Kidney capillary endothelial cell (primary cell): ENCODE data around the gene CREB3.

Experiments
- DNase-seq: peaks from one replicate; pipeline ENCODE4 v3.0.0-alpha.2; 2018; ENCODE audit warnings: low spot score

CREB3 gene

GRCh38 chr9:35727676-35728040 is 4.8 kb upstream of the CREB3 start:
- no peak for DNase-seq

- DNase-seq = peak; percentile 84
Observed at GRCh38 chr9:35728041-35728971, 4.2 kb upstream of the CREB3 start.

- DNase-seq = no peak
Observed at GRCh38 chr9:35729101-35729500, 3.4 kb upstream of the CREB3 start.

GRCh38 chr9:35729700-35730485 is 2.6 kb upstream of the CREB3 start:
- DNase-seq = no peak

GRCh38 chr9:35730486-35730854 is 2.0 kb upstream of the CREB3 start:
- DNase-seq = no peak

GRCh38 chr9:35731415-35732184 is 866 bp upstream of the CREB3 start:
- no peak for DNase-seq

- DNase-seq = no peak
Observed at GRCh38 chr9:35732800-35733541, 505 bp downstream of the CREB3 start.

- no peak for DNase-seq
Observed at GRCh38 chr9:35734096-35734495, 1.6 kb downstream of the CREB3 start.

GRCh38 chr9:35736201-35736633 is 3.8 kb downstream of the CREB3 start:
- no peak for DNase-seq

- DNase-seq = no peak
Observed at GRCh38 chr9:35737143-35737542, 4.7 kb downstream of the CREB3 start.

GRCh38 chr9:35738186-35738585 is 5.7 kb downstream of the CREB3 start:
- no peak for DNase-seq

- no peak for DNase-seq
Observed at GRCh38 chr9:35738924-35739323, 6.5 kb downstream of the CREB3 start.

- no peak for DNase-seq
Observed at GRCh38 chr9:35740243-35740642, 7.8 kb downstream of the CREB3 start.

- no peak for DNase-seq
Observed at GRCh38 chr9:35741740-35742139, 9.3 kb downstream of the CREB3 start.

- DNase-seq = no peak
Observed at GRCh38 chr9:35743452-35743851, 11.0 kb downstream of the CREB3 start.

- DNase-seq = no peak
Observed at GRCh38 chr9:35743880-35744518, 11.5 kb downstream of the CREB3 start.

GRCh38 chr9:35745569-35745968 is 13.1 kb downstream of the CREB3 start:
- no peak for DNase-seq

- no peak for DNase-seq
Observed at GRCh38 chr9:35746583-35746982, 14.1 kb downstream of the CREB3 start.

- DNase-seq = no peak
Observed at GRCh38 chr9:35748242-35748857, 15.9 kb downstream of the CREB3 start.

- DNase-seq = peak; percentile 86
Observed at GRCh38 chr9:35748858-35749514, 16.5 kb downstream of the CREB3 start, which contains the start of the genes GBA2 and RGP1. Gene GBA2 (minus strand): TSS chr9:35749228. CDS start chr9:35748704, 524 bp downstream. Gene RGP1 (plus strand): TSS chr9:35749287. CDS start chr9:35749756, 469 bp downstream.
